GM20431 (cell line): ENCODE results near the gene SEC24D.

ENCODE experiments used
- in situ Hi-C: fragments of 300-500 bp; cut with MseI, MboI; formaldehyde crosslinking; loops from one replicate; pipeline ENCODE4 v1.15.0; 2020; ENCODE audit warnings: low sequenced_read_pairs; ENCODE audit not compliant: unreplicated experiment

The SEC24D gene

DNA sequence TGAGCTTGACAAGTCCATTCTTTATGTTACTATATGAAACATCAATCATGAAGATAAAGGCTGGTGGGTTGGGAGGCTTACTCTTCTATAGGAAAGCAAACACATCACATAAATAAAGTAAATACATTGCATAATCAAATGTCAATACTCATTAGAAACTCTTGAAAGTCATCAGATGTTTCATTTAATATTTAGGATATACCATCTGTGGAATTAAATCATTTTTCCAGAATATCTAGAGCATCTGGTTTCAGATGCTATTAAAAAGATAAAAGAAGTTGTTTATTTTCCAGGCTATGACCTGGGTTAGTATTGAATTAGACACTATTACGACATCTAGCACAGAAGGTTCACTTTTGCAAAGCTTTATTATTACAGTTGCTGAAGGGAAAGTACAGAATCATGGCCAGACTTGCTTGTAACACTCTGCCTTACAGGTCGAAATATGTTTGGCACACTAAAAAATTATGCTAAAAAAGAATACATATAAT lies 78.1 kb downstream of the SEC24D start:
- in situ Hi-C loops = no loop called here

DNA sequence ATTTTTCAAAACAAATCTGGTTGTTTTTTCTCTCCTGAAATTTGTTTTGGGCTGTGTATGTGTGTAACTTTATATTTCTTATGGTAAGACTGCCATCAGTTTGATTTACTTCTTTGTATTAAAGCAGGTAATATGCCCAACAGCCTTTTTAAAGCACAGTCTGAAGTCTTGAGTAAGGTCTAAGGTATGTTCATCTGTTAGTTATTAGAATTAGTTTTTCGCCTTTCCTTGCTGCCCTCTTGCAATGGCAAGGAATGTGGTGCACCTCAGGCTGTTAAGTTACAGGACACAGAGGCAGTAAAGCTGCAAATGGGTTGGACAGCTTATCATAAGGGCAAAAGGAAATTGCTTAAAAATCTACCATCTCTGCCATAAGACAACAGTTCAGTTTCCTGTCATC lies 79.0 kb downstream of the SEC24D start:
- in situ Hi-C loops = no loop called here

DNA sequence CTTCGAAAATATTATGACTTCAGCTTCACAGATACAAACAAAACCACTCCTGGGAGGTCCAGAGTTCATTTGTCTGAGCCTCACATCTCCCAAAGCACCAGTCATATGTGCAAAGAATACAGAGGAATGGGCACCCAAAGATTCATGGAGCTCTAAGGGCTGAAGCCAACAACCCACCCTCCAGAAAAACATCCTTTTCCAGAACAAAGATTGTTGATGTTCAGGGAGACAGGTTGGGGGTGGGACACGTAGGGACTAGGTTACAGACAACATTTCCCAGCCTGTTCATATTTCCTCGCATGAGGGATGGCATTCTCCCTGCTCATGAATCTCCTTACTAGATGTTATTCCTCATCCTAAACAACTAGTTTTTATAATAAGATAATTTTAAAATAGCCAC lies 79.5 kb downstream of the SEC24D start:
- in situ Hi-C loops = no loop called here

DNA sequence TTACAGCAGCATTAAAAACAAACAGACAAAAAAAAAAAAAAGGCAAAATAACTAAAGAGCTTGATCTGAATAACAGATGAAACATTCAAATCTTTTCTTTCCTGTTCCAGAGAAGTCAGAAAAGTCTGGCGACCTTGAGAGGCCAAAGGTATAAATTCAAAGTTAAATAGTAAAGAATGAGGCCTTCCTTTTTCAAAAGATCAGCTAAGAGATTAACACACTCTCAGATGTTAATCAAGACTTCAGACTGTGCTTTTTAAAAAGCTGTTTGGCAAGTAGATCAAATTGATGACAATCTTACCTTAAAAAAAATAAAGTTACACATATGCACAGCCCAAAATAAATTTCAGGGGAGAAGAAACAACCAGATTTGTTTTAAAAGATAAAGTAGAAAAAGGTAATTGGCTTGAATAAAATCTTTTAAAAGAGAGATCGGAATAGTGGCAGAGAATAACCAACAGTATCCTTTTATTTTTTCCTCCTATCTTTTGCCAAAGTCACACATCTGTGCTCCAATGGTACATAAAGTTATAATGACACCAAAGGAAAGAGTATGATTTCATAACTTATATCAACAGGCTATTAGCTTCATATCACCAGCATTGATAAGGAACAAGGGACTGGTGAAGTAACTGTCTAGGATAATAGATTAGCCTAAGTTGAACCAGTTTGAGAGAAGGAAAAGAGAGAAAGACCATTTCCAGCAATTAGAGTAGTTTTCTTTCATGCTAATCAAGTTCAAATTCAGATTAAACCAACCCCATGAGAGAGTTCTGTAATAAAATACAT lies 80.3 kb downstream of the SEC24D start:
- in situ Hi-C loops = no loop called here

DNA sequence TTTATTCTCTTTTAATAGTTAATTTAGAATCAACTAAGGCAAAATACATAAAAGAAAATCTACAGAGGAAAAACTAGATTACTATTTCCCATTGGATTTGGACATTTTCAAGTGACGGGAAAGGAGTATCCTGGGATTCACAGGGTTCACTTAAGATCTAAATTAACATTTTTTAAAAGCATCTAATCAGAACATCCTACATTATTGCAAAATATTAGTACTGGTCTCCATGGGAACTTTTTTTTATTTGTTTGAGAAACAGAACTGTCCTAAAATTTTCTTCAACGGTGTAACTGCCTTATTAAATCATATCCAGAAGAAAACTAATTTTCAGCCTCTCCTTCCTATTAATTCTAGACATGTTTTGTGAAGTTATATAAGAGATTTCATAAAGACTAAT lies 81.0 kb downstream of the SEC24D start:
- in situ Hi-C loops = no loop called here

DNA sequence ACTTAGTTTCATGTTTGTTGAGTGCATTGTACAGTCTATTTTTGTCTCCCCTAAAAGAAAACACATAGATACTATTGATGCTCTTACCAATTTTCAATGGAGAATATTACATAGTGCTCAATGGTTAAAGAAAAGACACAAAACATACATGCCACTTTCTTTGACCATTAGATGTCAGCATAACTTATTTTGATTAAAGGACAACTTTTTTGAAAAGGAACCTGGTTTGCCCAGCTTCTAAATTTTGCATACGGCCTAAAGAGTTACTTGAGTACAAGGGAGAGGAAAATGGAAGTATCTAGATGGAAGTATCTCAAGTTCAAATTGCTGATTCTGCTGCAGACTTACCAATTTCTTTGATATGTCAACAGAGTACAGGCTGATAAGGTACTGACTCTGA lies 82.2 kb downstream of the SEC24D start:
- in situ Hi-C loops = no loop called here

DNA sequence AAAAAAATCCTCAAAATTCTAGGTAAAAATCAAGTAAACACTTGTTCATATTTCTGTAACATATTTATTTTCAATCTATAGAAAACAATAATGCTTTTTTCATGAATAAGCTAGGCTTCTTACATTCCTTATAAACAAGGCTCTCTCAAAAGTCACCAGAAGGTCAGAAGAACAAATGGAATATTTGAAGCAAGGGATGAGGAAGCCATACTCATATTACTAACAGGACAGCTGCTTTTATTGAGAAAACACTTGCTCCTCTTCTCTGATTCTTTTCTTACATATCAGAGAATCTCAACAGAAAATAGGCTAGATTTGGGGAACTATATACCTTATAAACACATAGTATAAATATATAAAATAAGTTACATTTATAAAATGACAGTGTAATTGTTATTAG lies 82.8 kb downstream of the SEC24D start:
- in situ Hi-C loops = no loop called here

DNA sequence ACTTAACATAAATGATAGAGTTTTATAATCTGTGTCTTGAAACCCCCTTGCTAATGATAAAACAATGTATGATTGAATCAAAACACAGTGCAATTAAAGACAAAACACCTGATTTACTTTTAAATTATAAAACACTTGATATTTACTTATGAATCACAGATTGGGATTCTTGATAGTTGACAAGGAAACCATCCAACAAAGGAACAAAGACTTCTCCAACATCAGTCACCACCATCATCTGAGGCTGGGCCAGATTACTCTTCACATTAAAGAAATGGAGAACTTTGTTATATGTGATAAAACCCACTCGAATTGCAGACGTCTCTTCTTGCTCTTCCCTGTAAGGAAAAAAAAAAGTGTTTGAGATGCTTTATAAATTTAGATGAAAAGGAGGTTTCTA lies 83.4 kb downstream of the SEC24D start:
- in situ Hi-C loops = no loop called here

DNA sequence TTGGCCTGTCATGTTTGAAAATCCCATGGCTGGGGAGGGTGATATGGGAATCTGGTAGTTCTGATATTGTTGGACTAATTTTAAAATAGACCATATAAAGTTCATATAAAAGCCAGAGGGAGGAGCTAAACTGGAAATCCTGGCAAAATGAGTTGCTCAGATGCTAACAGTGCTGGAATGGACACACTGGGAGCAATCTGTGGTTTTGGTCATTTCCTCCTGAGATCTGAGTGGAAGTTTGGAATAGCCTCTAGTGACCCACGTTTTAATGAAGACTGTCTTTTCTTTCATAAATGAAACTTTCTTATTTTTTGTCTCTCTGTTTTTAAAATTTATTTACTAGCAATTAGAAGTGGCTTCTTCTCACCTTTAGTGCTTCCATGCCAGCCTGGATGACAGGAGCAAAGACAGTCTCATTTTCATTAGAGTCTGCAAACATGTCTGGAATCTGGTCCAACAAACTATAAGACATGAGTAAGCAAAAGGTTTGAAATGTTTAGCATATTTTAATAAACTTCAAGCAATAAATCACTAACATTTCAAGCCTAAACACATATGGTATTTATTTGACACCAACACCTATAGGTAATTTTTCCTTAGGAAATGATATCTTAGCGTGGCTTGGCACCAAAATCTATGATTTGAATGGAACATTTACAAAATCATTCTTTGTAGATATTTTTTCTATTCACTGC lies 84.2 kb downstream of the SEC24D start:
- in situ Hi-C loops = no loop called here

DNA sequence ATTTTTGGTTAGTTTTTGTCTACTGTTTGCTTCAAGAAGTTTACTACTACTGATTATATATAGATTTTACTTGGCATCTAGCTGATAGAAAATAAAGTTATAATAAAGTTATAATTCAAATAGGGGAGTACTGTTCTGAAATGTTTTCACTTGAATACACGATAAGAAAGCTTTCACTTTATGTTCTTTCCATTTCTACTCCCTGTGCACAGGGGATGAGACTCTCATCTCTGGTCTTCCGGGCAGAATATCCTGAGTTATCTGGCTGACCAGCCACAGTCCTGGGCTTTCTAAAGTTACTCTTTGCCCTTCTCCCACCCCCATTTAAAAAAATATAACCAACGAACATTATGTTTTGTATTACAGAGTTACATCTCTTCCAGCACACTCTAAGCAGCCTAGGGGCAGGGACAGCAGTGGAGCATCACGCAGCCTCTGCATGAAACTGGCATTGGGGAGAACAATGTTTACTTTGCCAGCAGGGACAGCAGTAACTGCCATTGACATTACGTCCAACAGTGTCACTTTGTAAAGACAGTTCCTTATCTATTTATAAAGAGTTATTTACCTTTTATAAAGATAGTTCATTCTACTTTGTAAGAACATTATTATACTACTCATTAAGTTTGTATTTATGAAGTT lies 86.5 kb downstream of the SEC24D start:
- in situ Hi-C loops = no loop called here

DNA sequence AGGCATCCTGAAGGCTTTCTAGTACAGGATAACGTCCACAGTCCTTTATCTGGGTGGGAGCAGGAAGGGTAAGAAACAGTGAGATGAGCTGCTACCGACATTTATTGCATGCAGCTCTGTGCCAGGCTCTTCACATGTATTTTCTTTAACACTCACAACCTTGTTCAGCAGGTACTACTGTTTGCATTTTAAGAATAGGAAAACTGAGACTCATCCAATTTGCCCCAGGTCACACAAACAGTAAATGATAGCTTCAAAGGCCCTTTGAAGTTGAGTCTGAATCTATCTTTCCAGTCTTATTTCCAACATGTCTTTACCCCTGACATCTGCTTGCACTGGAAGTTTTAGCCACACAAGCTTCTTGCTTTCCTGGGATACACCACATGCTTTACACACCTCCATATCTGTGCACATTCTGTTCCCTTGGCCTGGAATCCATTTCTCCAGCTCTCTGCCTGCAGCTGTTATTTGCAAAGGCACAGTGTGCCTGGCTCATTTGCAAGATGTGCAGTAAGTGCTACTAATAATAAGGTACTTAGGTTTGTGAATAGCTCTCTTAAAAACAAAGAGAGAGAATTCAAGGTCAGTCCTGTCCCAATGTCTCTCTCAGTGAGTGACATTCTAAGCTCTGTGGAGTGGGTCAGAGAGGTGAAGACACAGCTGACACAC lies 89.5 kb downstream of the SEC24D start:
- in situ Hi-C loops = no loop called here

DNA sequence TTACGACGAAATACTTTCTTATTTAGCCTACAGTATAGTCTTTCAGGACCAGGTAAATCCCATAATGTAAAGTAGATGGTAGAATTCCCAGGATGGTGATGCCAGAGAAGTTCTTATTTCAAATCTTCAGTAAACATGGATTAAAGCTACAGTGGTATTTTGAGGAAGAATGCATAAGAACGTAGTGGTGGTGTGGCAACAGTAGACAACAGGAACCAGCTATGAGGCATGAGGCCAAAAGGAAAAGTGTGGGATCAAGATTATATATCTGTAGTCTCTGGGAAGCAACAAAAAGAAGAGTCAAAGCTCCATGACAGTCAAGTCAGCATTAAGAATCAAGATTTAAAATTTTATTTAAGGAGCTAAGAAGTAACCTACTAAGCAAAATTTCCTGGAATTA lies 90.6 kb downstream of the SEC24D start:
- in situ Hi-C loops = no loop called here

DNA sequence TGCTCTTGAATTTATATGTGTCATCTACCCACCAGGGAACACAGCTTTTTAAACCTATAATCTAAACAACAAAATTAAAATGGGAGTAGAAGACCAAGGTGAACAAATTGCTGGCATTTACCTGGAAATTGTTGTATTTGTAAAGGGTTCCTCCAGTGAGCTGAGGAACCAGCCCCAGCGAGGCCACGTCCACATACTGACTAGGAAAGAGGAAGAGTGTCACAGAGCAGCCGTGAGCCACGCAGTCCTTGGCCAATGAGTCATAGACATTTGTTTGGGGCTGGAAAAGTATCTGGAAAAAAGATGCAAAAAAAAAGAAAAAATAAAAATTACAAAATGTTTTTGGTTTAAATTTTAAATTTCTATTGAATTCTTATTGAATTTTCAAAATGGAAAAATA lies 92.1 kb downstream of the SEC24D start:
- in situ Hi-C loops = no loop called here

DNA sequence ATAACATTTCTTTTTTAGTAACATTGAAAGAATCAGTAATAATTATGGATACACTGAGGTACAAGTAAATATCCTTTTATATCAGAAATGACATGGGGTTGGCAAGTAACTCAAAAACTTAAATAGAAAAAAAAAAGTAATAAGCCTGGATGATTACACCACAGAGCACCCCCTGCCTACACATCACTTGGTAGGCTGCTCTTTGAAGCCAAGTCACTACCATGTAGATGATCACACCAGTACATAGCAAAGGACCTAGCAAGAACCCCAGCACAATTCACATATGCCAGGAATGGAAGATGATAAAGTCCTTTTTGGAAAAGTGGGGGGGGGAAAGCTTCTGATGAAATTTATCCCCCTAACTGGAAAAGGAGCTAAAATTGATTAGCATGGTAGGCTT lies 93.9 kb downstream of the SEC24D start:
- in situ Hi-C loops = no loop called here

DNA sequence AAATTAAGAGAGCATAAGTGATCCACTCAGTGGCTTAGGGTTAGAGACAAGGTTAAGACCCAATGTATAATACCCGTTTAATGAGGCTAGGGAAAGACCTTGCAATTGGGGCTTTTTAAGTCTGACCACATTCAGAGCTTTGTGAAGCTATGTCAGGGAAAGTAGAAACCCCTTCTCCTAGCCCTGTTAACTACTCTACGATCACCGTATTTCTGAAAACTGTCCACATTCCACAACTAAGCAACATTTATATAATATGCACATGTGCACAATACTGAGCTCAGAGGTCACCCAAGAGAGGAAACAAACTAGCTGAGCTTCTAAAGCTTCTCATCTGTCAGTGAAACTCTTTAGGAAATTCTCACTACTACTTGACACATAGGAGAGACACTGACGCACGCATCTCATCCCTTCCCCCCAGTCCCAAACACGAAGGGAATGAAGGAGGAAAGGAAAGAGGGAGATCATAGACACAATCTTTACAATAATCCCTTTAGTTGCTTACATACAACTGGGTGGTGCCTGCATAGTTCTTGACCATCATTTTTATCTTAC lies 94.5 kb downstream of the SEC24D start:
- in situ Hi-C loops = no loop called here

DNA sequence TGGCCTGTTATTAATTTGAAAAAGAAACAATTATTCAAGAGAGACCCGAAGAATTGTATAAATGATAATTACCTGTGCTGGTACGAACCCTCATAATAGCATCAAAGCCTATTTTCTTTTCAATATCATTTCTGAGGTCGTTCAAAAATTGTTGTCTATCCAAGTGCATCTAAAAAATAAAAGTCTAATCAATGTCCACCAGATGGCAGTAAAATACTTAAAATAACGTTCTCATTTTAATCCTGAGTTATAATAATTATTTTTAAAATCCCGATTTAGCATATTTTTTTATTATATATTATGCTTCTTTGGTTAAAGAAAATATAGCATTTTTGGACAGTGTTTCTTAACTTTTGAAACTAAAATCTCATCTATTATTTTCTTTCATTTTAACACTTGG lies 95.1 kb downstream of the SEC24D start:
- in situ Hi-C loops = no loop called here

DNA sequence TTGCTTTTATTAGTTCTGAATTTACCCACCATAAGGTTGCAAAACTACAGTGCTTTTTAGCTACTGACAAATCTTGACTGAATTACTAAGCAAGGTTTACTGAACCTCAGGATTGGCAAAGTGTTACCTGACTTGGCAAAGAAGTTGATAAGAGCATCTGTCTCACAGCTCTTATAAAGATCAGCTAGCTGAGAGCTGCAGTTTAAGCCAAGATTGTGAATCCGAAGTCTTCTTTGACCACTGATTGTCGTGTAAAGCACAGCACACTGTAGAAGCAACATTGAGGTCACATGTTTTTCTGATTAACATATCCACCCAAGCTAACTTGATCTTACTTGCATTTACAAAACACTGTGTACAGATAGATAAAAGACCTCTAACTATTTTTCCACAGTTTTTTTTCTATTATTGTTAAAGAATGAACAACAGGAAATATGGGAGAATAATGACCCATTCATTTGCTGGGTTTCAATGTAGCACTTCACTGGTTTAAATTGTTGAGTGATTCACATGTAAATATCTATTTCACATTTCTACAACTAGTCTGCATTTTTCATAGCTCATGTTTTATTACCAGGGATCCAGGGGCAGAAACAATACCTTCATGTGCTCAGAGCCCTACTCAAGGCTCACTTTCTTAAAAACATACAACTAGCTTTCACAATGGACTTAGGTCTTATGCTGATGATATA lies 96.8 kb downstream of the SEC24D start:
- in situ Hi-C loops = no loop called here

DNA sequence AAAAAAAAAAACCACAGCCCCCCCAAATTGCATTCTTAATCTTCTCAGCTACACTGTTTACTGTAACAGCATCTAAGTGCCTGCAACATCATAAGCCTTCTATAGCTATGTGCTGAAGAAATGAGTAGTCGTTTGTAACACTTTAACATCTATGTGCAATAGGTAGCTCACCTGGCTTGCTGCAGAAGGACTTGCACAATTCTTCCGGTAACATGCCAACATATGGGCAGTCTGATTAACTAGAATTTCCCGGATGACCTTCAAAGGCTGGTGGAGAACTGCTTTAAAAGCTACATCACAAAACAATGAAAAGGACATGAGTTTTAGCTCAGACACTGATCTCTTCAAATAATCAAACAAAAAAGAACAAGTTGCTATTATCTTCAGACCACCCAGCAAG lies 97.8 kb downstream of the SEC24D start:
- in situ Hi-C loops = no loop called here

DNA sequence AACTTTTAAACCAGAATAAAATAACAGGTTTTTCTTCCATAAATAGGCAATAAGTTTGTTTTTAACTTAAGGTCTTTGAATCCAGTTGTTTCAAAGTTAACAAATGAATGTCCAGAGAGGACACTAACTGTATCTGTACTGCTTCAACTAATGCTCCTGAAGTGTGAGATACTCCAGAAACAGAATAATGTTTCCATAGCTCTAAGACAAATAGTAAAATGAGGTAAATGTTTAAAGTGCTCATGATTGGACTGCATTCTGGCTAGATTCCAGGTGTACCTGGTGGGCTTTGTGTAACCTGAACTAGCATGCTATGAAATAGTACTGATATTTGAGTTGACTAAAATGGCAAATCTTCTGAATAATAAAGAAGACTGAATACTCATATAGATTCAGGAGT lies 99.0 kb downstream of the SEC24D start:
- in situ Hi-C loops = no loop called here
